Caco-2 (cell line): Measurements from ENCODE around the gene GMPPA. TPM values are rescaled to one million over a fixed set of nuclear protein-coding genes. Genes with fewer than 3 reads are reported as not detected.

ENCODE experiments used
- BruUV-seq: library from RNA; stranded (reverse); fragments of 400-500 nt; replicated peaks from 2 replicates; lab custom pipeline; 2021; lab: Mats Ljungman, UMichigan
- CTCF ChIA-PET: fragments of 300-600 bp; sonication (Branson Sonifier 250); formaldehyde crosslinking; loops from one replicate; lab custom pipeline; 2022; ENCODE audit warnings: antibody characterized with exemption; lab: Charles Lee
- POLR2A ChIA-PET: fragments of 300-600 bp; sonication (Branson Sonifier 250); formaldehyde crosslinking; loops from one replicate; lab custom pipeline; 2022; ENCODE audit warnings: antibody characterized with exemption; lab: Charles Lee
- DNase-seq, 2 experiments: peaks; one replicate each; pipeline versions ENCODE4 v3.0.0 to v3.0.0-alpha.2; 2020 to 2022
- H3K27me3 ChIP-seq: replicated peaks from 2 replicates; pipeline ENCODE4 v1.6.0; 2011; ENCODE audit warnings: low read length; ENCODE audit not compliant: control insufficient read depth, insufficient read depth
- H3K36me3 ChIP-seq: 2 replicates; pipeline ENCODE4 v1.5.1; 2011; ENCODE audit warnings: low read length; ENCODE audit not compliant: control insufficient read depth, insufficient read depth
- H3K4me1 ChIP-seq: fragments of 250-450 bp; sonication (Bioruptor Pico); 2 replicates; pipeline ENCODE4 v1.5.1; 2020; ENCODE audit warnings: mild to moderate bottlenecking
- H3K4me3 ChIP-seq: 2 replicates; pipeline ENCODE4 v1.5.1; 2011; ENCODE audit warnings: low read depth, mild to moderate bottlenecking, control low read depth, low read length
- H3K9me3 ChIP-seq: fragments of 250-450 bp; sonication (Bioruptor Pico); 2 replicates; pipeline ENCODE4 v1.5.1; 2020; ENCODE audit warnings: mild to moderate bottlenecking, moderate library complexity
- H3K27ac Mint-ChIP-seq: one replicate; pipeline ENCODE4 v1.8.0; 2022; ENCODE audit warnings: mixed read lengths; ENCODE audit not compliant: unreplicated experiment
- H3K27me3 Mint-ChIP-seq: one replicate; pipeline ENCODE4 v1.8.0; 2022; ENCODE audit warnings: mixed read lengths; ENCODE audit not compliant: insufficient read depth, unreplicated experiment
- H3K36me3 Mint-ChIP-seq: one replicate; pipeline ENCODE4 v1.8.0; 2022; ENCODE audit warnings: mild to moderate bottlenecking, mixed read lengths; ENCODE audit not compliant: insufficient read depth, unreplicated experiment
- H3K4me1 Mint-ChIP-seq: one replicate; pipeline ENCODE4 v1.8.0; 2022; ENCODE audit warnings: low read depth, mixed read lengths; ENCODE audit not compliant: unreplicated experiment
- H3K4me3 Mint-ChIP-seq: one replicate; pipeline ENCODE4 v1.8.0; 2022; ENCODE audit warnings: mild to moderate bottlenecking, moderate library complexity, mixed read lengths; ENCODE audit not compliant: unreplicated experiment
- H3K9me3 Mint-ChIP-seq: one replicate; pipeline ENCODE4 v1.8.0; 2022; ENCODE audit warnings: mixed read lengths; ENCODE audit not compliant: unreplicated experiment
- CTCF ChIP-seq, 2 experiments: fragments of 200-600 bp in 1 of 2; IDR thresholded peaks; 1 replicate in 1 of 2; 2 replicates in 1 of 2; pipeline versions ENCODE4 v1.5.1 to v1.8.0; 2011 to 2022; ENCODE audit warnings: antibody characterized with exemption in 1 of 2, control low read depth in 1 of 2, inconsistent platforms in 1 of 2, low read depth in 1 of 2, low read length in 1 of 2, mild to moderate bottlenecking in 1 of 2, moderate library complexity in 1 of 2; ENCODE audit not compliant: insufficient read depth in 1 of 2, severe bottlenecking in 1 of 2, unreplicated experiment in 1 of 2
- intact Hi-C: fragments of 100-400 bp; cut with micrococcal nuclease; formaldehyde crosslinking; loops from one replicate; pipeline ENCODE4 v1.10.0; 2022; ENCODE audit not compliant: unreplicated experiment
- total RNA-seq: library from RNA; stranded (reverse); gene quantifications from 2 replicates; pipeline ENCODE4 v1.2.3, GENCODE V29; 2022

Gene GMPPA
- total RNA-seq, 1 experiment from 2014 or later = 53.7 TPM

DNA sequence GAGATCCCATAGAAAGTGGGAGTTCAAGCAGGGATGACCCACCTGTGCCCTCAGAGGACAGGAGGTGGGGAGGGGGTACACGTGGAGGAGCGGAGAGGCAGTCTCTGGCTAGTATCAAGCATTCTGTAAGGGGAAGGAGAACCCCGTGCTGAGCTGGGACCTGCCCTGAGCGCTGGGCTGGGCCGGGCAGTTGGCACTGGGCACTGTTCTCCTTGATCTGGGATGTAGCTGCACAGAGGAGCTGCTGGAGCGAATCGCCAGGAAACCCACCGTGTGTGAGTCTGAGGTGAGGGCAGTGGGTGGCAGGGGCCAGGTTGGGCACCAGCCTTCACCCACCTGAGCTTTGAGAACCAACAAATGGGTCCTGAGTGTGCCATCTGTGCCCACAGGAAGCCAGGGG is 19.8 kb upstream of the GMPPA start:
- intact Hi-C loops = no loop called here
- H3K27ac Mint-ChIP-seq = no peak overlapping the region

DNA sequence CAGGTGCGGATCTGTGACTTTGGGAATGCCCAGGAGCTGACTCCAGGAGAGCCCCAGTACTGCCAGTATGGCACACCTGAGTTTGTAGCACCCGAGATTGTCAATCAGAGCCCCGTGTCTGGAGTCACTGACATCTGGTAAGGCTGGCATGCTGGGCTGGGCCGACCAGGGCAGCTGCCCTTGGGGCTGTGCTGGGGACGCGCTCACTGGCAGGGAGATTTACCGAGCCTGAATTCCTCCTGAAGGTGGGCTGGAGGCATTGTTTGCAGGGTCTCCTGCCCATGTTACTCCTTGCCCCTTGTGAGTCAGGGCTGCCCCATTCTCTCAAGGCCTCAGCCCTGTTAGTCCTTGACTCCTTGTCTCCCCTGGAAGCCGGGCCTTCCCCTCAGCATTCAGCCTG is 18.7 kb upstream of the GMPPA start:
- H3K9me3 Mint-ChIP-seq = no peaks in the 10 kb centered on the region
- TF ChIP-seq CTCF (IDR thresholded peaks at IDR 0.05; ENCODE audit: insufficient read depth in 1 of 2, low read depth in 1 of 2, low read length in 1 of 2, severe bottlenecking in 1 of 2, unreplicated experiment in 1 of 2) = no peak

More for the DNA sequence above, 19.8 kb upstream of the GMPPA start:
- POLR2A ChIA-PET = no interaction called here
- no peaks in the 10 kb centered on the region for H3K27me3 Mint-ChIP-seq
- no peaks in the 10 kb centered on the region for H3K27me3 ChIP-seq
- no peaks in the 10 kb centered on the region for H3K36me3 Mint-ChIP-seq
- no peaks in the 10 kb centered on the region for H3K36me3 ChIP-seq
- no peak overlapping the region for H3K4me3 Mint-ChIP-seq
- no peak for TF ChIP-seq CTCF (IDR thresholded peaks at IDR 0.05; ENCODE audit: insufficient read depth in 1 of 2, low read depth in 1 of 2, low read length in 1 of 2, severe bottlenecking in 1 of 2, unreplicated experiment in 1 of 2)
- no peak for DNase-seq
- BruUV-seq = no TSS peak
- CTCF ChIA-PET = interaction anchor here (0.5 kb wide), 1 partner anchor 19 kb away, joined by 3 read pairs; no protein-coding TSS in a partner anchor
- no peaks in the 10 kb centered on the region for H3K4me1 Mint-ChIP-seq
- no peaks in the 10 kb centered on the region for H3K9me3 ChIP-seq
- no peaks in the 10 kb centered on the region for H3K4me1 ChIP-seq
- no peak overlapping the region for H3K4me3 ChIP-seq
- no peaks in the 10 kb centered on the region for H3K9me3 Mint-ChIP-seq

GRCh38 chr2:219482674-219483405 is 15.9 kb upstream of the GMPPA start:
- DNase-seq = no peak
- Mint-ChIP-seq H3K27me3 (peaks cover 7% of the 10 kb centered on the region), H3K4me3 (no peak overlapping the region), H3K36me3 (no peaks in the 10 kb centered on the region), H3K4me1 (no peaks in the 10 kb centered on the region), H3K27ac (no peak overlapping the region), H3K9me3 (no peaks in the 10 kb centered on the region)
- BruUV-seq = no TSS peak
- no peak for TF ChIP-seq CTCF (IDR thresholded peaks at IDR 0.05; ENCODE audit: insufficient read depth in 1 of 2, low read depth in 1 of 2, low read length in 1 of 2, severe bottlenecking in 1 of 2, unreplicated experiment in 1 of 2)
- POLR2A ChIA-PET = no interaction called here
- no peaks in the 10 kb centered on the region for H3K9me3 ChIP-seq
- CTCF ChIA-PET = interaction anchor here (0.7 to 2.9 kb wide), 3 partner anchors 13 to 47 kb away, joined by 3 to 15 read pairs (median 3); a partner anchor contains a TSS
- no peak overlapping the region for H3K4me3 ChIP-seq
- H3K27me3 ChIP-seq = peaks cover 3% of the 10 kb centered on the region
- intact Hi-C loops = no loop called here
- peaks cover 11% of the 10 kb centered on the region; the same call in 1 of the 2 replicates for H3K4me1 ChIP-seq
- H3K36me3 ChIP-seq = no peaks in the 10 kb centered on the region

More for the DNA sequence above, 18.7 kb upstream of the GMPPA start:
- intact Hi-C loops = no loop called here
- H3K36me3 Mint-ChIP-seq = no peaks in the 10 kb centered on the region
- DNase-seq = no peak
- H3K36me3 ChIP-seq = no peaks in the 10 kb centered on the region
- no peaks in the 10 kb centered on the region for H3K27me3 Mint-ChIP-seq
- H3K4me1 Mint-ChIP-seq = no peaks in the 10 kb centered on the region
- ChIA-PET CTCF (interaction anchor here (0.6 to 1.1 kb wide), 2 partner anchors 21 to 50 kb away, joined by 3 to 4 read pairs; no protein-coding TSS in a partner anchor), POLR2A (no interaction called here)
- no peak overlapping the region for H3K4me3 ChIP-seq
- no peak overlapping the region for H3K4me3 Mint-ChIP-seq
- H3K4me1 ChIP-seq = peaks cover 8% of the 10 kb centered on the region; the same call in 1 of the 2 replicates
- no peak overlapping the region for H3K27ac Mint-ChIP-seq
- H3K9me3 ChIP-seq = no peaks in the 10 kb centered on the region
- H3K27me3 ChIP-seq = peaks cover 1% of the 10 kb centered on the region; the same call in 1 of the 2 replicates
- no TSS peak for BruUV-seq
